ENCODE results near the gene STEAP4.
"Not testable (repeated sequence)": the region's sequence is repeated elsewhere in the genome, so short reads cannot be mapped to it uniquely, and the experiment has no call there.

Gene STEAP4

DNA sequence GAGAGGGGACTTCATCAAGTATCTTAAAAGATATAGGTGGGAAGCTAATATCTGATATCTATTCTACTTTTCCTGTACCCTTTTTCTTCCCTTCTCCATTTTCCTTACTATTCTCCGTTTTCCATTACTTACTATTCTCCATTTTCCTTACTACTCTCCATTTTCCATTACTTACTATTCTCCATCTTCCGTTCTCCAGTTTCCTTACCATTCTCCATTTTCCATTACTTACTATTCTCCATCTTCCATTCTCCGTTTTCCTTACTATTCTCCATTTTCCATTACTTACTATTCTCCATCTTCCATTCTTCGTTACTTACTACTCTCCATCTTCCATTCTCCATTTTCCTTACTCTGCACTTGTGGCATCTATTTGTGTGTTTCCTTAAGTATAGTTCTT lies 39.3 kb downstream of the STEAP4 start:
- no peak for DNase-seq

DNA sequence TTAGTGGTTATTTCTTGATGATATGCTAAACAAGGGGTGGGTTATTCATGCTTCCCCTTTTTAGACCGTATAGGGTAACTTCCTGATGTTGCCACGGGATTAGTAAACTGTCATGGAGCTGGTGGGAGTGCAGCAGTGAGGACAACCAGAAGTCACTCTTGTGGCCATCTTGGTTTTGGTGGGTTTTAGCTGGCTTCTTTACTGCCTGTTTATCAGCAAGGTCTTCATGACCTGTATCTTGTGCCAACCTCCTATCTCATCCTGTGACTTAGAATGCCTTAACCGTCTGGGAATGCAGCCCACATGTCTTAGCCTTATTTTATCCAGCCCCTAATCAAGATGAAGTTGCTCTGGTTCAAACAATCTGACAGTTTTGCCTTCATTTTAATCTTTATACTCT lies 41.7 kb downstream of the STEAP4 start:
- DNase-seq, result not testable (repeated sequence)

- DNase-seq, result no peak
Measured at GRCh38 chr7:88262562-88262961, 44.1 kb downstream of the STEAP4 start.

DNA sequence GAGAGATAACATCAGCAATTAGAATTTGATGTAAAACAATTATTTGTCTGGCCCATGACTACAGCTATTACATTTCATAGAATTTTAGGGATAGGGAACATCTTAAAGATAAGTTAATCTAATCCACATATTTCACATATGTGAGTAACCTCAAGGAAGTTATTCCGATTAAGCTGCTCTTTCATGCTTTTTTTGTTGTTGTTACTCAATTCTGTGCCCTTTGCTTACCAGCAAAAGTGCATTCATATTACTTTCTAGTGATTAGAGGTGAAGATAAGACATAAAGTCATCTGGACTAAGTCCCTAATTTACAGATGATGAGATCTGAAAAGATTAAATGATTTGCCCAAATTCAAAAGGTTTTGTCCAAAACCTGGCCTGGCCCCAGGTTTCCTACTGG lies 46.0 kb downstream of the STEAP4 start:
- no peak for DNase-seq

DNA sequence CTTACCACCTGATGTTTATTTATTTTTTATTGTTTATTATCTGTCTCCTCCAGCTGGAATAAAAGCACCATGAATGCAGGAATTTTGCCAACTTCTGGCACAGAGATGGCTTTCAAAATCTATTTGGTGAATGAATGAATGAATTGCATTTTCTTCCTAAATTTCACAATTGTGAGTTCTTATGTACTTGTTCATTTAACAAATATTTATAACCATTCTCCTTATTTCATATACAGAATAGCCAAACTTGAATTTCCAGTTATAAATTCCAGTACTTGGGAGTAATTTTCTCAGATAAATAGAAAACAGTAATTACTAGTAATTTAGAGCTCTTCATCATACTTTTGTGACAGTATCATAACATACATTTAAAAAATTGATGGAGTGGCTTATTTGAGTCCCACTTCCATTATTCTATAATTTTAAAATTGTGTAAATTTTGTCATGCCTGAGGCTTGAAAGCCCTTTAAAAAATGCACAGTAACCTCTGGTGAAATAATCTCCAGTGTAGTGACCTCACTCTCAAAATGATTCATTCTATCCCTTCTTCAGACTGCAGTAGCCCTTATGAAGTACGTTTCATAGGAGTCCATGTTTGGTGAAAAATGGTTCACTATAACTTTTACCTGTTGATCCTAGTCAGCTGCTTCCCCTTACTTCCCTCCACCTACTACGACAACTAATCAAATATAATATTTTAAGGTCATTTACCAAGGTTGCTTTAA lies 46.9 kb downstream of the STEAP4 start:
- no peak for DNase-seq

GRCh38 chr7:88258296-88258695 lies 48.4 kb downstream of the STEAP4 start:
- DNase-seq, result not testable (repeated sequence)

- DNase-seq, result no peak
Measured at GRCh38 chr7:88256906-88257305, 49.8 kb downstream of the STEAP4 start.

- no peak for DNase-seq
Measured at GRCh38 chr7:88254721-88255424, 51.8 kb downstream of the STEAP4 start.

DNA sequence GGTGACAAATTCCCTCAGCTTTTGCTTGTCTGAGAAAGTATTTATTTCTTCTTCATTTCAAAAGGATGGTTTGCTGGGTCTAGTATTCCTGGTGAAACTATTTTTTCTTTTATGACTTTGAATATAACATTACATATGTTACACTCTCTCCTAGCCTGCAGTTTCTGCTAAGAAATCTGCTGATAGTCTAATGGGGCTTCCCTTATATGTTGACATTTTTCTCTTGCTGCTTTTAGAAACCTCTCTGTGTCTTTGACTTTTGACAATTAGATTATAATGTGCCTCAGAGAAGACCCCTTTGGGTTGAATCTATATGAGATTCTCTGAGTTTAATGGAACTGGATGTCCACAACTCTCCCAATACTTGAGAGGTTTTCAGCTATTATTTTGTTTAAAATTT lies 53.1 kb downstream of the STEAP4 start:
- no peak for DNase-seq

GRCh38 chr7:88244258-88244657 lies 62.4 kb downstream of the STEAP4 start:
- DNase-seq, result no peak

GRCh38 chr7:88243345-88243909 lies 63.3 kb downstream of the STEAP4 start:
- DNase-seq, result no peak

DNA sequence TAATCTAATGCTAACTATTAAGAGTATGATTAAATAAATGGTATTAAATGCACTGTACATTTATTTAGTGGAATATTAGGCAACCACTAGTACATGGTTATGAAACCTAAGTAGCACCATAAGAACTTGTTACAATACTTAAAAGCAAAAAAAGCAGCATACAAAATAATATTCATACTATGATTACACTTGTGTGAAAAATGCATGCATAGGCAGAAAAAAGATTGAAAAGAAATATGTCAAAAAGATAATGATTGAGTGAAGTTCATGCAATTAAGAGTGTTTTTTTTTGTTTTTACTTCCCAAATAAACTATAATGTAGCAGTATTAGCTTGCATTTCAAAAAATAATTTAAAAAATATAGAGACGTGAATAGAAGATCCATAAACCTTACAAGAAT lies 66.8 kb downstream of the STEAP4 start:
- no peak for DNase-seq

DNA sequence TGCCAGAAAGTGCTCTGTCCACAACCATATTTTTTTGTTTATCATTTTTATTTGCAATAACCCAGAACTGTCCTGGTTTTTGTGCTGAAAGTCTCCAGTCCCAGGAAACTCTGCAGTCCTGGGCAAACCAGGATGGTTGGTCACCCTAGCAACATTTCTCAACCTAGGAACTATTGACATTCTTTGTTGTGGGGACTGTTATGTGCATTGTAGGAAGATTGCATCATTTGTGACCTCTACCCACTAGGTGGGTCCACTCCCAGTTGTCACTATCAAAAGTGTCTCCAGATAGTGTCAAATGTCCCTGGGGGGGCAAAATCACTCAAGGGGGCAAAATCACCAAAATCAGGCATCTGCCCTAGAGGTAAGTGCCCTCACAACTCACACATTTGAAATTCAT lies 72.9 kb downstream of the STEAP4 start:
- no peak for DNase-seq

GRCh38 chr7:88230646-88231045 lies 76.0 kb downstream of the STEAP4 start:
- DNase-seq, result no peak

- DNase-seq, result no peak
Measured at GRCh38 chr7:88229302-88229995, 77.2 kb downstream of the STEAP4 start.

DNA sequence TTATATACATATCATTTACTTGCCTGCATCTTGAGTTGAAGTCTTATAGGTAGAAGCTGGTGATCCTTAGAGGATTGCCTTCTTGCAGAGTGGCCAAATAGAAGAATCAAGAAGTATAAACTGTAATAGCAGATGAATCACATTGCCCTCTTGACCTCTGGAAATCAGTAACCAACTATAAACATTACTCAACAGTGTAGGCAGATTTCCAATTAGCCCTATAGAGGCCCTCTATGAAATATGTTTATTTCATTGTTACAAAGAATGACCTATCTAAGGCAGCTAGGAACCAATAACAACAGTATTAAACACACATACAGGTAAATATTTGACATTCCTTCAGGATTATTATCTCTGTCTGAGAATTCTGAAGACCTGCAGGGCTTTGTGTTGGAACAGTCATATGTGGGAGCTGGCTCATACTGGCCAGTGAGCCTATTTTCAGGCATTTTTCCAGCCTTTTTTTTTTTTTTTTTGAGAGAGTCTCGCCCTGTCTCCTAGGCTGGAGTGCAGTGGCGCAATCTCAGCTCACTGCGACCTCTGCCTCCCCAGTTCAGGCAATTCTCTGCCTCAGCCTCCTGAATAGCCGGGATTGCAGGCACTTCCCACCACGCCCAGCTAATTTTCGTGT lies 79.7 kb downstream of the STEAP4 start:
- DNase-seq, result no peak

GRCh38 chr7:88226201-88226600 lies 80.5 kb downstream of the STEAP4 start:
- no peak for DNase-seq

GRCh38 chr7:88224601-88225275 lies 82.0 kb downstream of the STEAP4 start:
- no peak for DNase-seq

- no peak for DNase-seq
Measured at GRCh38 chr7:88223265-88223664, 83.4 kb downstream of the STEAP4 start.
